Peyer's patch (tissue), 4 donors: ENCODE results near the gene PHGDH.

Experiments used
- CTCF ChIP-seq, 6 experiments: fragments of 450-650 bp in 4 of 6; fragments of 200-600 bp in 2 of 6; sonication (generic) in 1 of 6; IDR thresholded peaks; one replicate each; pipeline ENCODE4 v1.5.1; 2017 to 2019; ENCODE audit warnings: antibody characterized with exemption in 6 of 6, mild to moderate bottlenecking in 3 of 6, moderate library complexity in 1 of 6
- POLR2A ChIP-seq, 2 donors: fragments of 450-650 bp; IDR thresholded peaks; one replicate each; pipeline ENCODE4 v1.5.1; 2017; ENCODE audit warnings: antibody characterized with exemption in 2 of 2, mild to moderate bottlenecking in 2 of 2, moderate library complexity in 2 of 2

GRCh38 chr1:119689511-119689910 is 22.2 kb upstream of the PHGDH start:
- TF ChIP-seq POLR2A (IDR thresholded peaks at IDR 0.05): no peak
- TF ChIP-seq CTCF (IDR thresholded peaks at IDR 0.05): no peak
